ENCODE measurements around the gene AKAP6.

- TF ChIP-seq JUND (IDR thresholded peaks at IDR 0.05) (no peak), CTCF (IDR thresholded peaks at IDR 0.05; ENCODE audit: low read depth, low read length, missing input control) (no peak), MAX (IDR thresholded peaks at IDR 0.05) (no peak), SP1 (IDR thresholded peaks at IDR 0.05) (no peak), RXRA (IDR thresholded peaks at IDR 0.05) (no peak)
These were observed 338.7 kb downstream of the AKAP6 start for GRCh38 chr14:32667791-32668190.
